Fibroblast of gingiva (primary cell): ENCODE measurements around the gene UBE2D3.

Experiments
- DNase-seq: peaks from one replicate; pipeline ENCODE4 v3.0.0-alpha.2; 2011; ENCODE audit warnings: low read depth

The UBE2D3 gene

DNA sequence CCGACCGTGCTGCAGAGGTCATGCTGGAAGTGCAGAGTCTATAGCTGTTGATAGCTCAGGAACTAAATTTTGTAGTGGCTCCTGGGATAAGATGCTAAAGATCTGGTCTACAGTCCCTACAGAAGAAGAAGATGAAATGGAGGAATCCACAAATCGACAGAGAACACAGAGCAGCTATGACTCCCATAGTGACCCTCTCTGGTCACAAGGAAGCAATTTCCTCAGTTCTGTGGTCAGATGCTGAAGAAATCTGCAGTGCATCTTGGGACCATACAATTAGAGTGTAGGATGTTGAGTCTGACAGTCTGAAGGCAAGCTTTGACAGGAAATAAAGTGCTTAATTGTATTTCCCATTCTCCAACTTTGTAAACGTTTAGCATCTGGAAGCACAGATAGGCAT, 75.4 kb downstream of the UBE2D3 start:
- DNase-seq: no peak
